GM21825 (cell line): Measurements from ENCODE around the gene SCAP.
A peak's percentile ranks its signal among the peaks of the same experiment; 100 is the strongest.
"Not testable (repeated sequence)": the region's sequence is repeated elsewhere in the genome, so short reads cannot be mapped to it uniquely, and the experiment has no call there.

ENCODE experiments used
- ATAC-seq: cut with Tn5 transposase; IDR thresholded peaks from one replicate; pipeline ENCODE4 v1.9.1; 2021; ENCODE audit warnings: mild to moderate bottlenecking, moderate library complexity; ENCODE audit not compliant: unreplicated experiment

SCAP gene

DNA sequence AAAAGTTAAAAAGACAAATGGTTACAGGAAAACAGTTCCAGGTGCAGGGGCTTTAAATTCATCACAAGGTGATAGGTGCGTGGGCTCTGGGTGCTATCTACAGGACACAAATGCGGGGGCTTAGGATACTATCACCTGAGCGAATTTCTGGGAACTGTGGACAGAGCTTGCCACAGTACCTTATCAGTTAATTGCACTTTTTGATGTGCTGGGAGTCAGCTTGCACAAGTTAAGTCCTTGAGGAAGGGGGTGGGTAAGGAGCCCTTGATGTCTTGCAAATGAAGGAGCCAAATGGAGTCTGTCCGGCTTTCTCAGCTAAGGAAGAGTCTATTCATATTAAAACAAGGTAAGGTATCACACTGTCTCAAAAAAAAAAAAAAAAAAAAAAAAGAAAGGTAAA lies 6.0 kb upstream of the SCAP start:
- not testable (repeated sequence) for ATAC-seq

DNA sequence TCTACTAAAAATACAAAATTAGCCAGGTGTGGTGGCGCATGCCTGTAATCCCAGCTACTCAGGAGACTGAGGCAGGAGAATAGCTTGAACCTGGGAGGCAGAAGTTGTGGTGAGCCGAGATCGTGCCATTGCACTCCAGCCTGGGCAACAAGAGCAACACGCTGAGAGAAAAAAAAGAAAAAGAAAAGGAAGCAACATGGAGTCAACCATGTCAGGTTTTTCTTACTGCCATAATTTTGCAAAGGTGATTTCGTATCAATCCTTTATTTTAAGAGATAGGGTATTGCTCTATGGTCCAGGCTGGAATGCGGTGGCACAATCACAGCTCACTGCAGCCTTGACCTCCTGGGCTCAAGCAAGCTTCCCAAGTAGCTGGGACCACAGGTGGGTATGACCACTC lies 4.5 kb upstream of the SCAP start:
- ATAC-seq, result not testable (repeated sequence)

DNA sequence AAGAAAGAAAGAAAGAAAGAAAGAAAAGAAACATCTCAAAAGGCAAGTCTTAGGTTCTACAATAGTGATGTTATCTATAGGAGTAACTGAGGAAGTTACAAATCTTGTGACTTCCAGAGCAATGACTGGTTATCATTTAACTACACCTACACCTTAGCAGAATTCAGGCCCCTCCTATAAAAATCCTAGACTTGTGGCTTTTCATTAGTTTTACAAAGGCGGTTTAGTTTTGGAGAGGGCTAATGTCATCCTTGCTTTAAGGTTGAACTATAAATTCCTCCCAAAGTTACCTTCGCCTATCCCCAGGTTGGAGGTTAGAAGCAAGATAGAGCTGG lies 4.1 kb upstream of the SCAP start:
- ATAC-seq, result no peak

DNA sequence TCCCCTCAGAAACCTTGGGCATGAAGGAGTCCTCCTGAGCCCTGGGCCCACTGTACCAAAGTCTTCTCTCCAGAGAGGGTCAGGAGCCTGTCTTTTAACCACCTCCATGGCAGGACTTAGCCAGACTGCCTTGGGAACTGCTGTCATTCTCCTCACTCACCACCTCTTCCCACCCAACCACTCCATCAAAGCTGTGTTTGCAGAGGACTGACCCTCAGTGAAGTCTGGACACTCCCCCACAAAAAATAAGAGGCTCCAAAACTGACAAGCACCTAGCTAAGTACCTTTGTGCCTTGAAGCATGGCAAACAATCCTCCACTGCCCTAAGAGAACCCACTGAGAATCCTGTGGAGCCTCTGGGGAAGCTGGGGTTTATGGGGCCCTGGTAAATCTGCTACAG lies 2.3 kb upstream of the SCAP start:
- no peak for ATAC-seq

DNA sequence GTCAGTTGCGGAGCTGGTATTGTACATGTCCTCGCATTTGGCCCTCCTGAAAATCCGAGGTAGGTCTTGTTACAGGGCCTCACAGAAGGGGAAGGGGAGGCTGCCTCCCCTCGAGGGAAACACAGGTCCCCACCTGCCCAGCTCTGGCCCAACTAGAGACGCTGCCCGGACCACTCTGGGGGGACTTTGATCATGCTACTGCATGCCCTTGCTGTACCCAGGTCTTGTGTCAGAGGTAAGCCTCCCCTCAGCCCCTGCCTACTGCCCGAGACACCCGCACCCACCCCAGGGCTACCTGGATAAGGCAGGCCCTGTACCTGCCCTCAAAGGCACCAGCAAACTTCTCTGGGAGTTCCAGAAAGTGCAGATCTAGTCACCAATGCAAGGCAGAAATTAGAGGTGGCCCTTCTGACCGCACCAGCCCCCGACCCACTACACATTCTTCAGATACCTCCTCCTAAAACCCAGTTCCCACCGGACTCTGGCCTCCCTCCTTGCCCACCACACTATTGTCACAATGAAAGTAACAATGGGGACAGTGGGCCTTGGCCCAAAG lies 981 bp upstream of the SCAP start:
- ATAC-seq, result no peak

DNA sequence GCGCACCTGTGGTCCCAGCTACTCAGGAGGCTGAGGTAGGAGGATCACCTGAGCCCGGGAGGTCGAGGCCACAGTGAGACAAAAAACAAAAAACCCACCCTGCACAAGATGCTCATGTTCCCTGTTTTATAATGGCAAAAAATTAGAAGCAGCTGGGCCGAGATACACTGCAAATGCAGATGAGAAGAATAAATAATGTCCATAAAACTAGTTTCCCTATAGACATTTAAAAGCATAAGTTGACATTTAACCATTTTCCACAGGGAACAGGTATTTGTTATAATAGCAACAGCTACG lies 537 bp upstream of the SCAP start:
- ATAC-seq, result no peak

DNA sequence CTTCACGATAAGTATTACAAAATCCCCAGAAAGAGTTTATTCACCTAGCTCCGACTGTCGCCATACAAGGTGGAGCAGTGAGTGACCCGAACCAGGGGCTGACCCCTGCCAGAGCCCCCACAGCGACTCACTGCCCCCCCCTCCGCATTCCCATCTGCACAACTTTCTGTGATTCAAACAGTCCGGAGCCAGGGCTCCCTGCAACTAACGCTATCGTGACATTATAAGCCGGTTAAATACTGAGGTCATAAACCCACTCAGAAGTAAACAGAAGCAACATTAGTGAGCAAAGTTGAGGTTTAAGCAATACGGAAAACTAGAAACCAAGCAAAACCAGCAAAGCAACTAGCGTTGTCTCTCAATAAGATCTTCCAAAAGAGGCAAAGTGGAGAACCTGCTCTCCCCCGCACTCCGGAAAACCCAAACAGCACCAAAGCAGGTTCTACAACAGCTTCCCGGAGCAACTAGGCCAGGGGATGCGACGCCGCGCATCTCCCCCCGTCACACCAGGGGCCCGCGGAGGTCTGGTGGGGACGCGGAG lies 642 bp downstream of the SCAP start:
- ATAC-seq, result peak; percentile 10

DNA sequence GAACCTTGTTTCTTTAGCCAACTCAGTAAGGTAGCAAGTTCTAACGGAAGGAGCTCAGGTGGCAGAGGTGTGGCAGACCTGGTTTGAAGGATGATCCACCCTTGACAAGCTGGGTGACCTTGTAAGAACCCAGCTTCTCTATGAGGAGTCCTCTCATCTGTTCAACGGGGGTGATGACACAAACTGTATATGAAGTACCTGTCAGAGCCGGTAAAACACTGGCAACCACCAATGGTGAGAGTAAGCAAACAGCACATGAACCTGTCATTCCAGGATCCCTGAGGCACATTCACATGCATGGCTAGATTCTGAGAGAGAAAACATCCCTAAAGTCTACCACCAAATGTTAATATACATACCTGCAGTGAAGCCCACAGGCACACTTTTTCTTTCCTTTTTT lies 2.4 kb downstream of the SCAP start:
- no peak for ATAC-seq

DNA sequence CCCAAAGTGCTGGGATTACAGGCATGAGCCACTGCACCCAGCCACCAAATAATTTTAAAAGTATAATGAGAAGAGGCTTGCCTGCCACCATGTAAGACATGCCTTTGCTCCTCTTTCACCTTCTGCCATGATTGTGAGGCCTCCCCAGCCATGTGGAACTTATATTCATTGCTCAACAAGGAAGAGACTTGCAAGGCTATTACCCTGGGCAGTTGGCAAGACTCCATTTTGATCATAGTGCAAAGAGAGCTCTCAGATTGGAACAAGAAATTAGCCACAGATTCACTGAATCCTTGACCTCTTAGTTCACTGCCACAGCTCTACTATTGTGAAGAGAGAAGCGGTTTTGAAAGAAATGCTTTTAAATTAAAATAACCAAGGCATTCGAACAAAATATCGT lies 6.1 kb downstream of the SCAP start:
- ATAC-seq, result no peak

DNA sequence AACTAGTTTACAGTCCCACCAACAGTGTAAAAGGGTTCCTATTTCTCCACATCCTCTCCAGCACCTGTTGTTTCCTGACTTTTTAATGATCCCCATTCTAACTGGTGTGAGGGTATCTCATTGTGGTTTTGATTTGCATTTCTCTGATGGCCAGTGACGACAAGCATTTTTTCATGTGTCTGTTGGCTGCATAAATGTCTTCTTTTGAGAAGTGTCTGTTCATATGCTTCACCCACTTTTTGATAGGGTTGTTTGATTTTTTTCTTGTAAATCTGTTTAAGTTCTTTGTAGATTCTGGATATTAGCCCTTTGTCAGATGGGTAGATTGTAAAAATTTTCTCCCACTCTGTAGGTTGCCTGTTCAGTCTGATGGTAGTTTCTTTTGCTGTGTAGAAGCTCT lies 7.4 kb downstream of the SCAP start:
- ATAC-seq, result not testable (repeated sequence)

DNA sequence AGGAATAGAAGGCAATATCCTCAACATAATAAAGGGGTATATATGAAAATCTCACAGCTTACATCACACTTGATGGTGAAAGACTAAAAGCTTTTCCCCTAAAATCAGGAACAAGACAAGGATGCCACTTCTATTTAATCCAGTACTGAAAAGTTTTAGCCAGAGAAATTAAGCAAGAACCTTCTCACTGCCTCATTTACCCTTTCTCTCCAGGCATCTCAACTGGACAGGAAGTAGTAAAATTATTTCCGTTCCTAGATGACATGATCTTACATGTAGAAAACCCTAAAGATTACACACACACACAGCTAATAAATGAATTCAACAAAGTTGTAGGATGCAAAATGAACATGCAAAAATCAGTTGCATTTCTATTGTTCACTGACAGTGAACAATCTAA lies 11.2 kb downstream of the SCAP start:
- no peak for ATAC-seq

DNA sequence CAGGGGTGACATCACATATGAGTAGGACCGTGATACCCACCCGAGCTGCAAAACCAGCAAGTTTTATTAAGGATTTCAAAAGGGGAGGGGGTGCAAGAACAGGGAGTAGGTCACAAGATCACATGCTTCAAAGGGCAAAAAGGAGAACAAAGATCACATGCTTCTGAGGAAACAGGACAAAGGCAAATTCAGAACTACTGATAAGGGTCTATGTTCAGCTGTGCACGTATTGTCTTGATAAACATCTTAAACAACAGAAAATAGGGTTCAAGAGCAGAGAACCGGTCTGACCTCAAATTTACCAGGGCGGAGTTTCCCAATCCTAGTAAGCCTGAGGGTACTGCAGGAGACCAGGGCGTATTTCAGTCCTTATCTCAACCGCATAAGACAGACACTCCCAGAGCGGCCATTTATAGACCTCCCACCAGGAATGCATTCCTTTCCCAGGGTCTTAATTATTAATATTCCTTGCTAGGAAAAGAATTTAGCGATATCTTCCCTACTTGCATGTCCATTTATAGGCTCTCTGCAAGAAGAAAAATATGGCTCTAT lies 16.1 kb downstream of the SCAP start:
- not testable (repeated sequence) for ATAC-seq

DNA sequence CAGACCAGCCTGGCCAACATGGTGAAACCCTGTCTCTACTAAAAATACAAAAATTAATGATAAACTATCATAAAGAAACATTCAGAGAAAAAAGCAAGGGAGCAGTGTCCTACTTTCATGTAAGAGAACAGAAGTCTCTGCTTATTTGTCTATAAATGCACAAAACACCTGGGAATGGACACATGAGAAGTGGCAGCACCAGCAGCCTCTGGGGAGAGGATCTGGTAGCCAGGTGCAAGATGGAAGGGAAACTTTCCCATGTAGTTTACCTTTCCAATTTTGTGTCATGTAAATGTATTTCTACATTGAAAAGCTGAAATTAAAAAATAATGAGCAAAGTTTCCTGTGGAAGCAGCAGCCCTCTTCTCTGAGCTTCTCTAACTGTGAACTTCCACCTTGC lies 18.8 kb downstream of the SCAP start:
- ATAC-seq, result no peak

DNA sequence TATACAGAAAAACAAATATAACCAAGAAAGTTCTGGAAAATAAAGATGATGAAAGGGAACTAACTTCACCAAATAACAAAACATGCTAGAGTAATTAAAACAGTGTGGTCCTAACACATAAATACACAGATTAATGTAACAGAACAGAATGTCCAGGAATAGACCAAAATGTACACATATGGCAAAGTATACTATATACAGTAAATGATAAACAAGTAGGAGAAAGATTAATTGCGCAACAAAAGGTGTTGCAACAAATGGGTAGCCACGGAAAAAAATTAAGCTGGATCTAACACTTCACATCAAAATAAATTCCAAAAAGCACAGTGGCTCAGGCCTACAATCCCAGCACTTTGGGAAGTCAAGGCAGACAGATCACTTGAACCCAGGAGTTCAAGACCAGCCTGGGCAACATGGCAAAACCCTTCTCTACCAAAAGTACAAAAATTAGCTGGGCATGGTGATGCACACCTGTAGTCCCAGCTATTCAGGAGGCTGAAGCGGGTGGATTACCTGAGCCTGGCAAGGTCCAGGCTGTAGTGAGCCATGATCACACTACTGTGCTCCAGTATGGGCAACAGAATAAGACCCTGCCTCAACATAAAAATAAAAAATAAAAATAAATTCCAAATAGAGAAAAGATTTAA lies 19.8 kb downstream of the SCAP start:
- no peak for ATAC-seq

DNA sequence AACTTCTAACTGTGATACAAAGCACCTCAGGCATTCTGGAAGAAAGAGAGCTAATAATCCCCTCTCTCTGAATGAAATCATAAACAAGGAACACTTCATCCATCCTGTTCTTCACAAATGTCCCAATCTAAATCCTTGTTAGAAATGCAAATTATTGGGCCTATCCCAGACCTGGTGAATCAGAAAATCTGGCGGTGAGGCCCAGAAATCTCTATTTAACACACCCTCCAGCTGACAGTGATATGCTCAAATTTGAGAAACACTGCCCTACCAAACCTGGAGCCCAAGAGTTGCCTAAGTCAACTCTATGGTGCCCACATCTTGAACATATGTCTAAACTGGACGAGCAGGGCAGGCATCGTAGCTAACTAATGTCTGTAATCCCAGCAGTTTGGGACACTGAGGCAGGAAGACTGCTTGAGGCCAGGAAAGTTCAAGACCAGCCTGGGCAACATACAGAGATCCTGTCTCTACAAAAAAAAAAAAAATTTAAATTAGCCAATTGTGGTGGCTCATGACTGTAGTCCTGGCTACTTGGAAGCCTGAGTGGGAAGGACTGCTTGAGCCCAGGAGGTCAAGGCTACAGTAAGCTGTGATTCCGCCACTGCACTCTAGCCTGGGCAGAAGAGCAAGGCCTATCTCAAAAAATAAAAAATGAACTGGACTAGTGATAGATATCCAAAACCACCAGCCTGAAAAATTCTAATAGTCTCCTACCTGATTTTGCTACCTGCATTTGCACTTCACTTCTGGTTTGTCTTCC lies 23.1 kb downstream of the SCAP start:
- no peak for ATAC-seq

DNA sequence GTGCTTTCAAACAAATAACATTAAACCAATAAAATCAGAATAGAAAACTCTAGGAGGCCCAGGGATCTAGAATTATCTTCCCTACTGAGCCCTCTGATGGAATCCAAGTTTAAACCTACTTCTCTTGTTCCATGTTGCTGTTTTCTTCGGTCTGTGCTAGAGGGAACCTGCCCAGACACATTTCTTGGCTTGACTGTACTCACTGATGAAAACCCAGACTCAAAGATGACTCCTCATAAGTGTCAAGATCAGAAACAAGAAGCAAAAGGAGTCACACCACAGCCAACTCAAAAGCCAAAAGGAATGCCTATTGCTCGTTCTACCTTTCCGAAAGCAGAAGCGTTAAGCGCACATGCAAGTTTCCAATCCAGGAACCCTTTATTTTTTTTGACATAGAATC lies 31.6 kb downstream of the SCAP start:
- no peak for ATAC-seq

DNA sequence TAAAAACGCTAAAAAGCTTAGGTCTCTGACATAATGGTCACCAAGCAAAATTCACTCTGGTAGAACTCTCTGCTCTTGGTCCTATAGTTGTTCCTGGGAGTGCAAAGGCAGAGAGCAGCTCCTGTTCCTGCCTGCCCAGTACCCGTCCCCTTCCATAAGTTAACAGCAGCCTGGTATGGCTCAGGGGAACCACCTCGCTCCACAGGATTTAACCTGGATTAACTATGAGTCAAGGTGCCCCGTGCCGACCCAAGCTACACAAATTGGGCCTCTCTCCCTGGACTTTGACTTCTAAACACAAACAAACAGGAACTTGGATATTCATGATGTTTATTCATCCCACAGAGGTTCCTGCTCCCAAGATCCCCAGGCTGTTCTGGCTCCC lies 32.1 kb downstream of the SCAP start:
- no peak for ATAC-seq

DNA sequence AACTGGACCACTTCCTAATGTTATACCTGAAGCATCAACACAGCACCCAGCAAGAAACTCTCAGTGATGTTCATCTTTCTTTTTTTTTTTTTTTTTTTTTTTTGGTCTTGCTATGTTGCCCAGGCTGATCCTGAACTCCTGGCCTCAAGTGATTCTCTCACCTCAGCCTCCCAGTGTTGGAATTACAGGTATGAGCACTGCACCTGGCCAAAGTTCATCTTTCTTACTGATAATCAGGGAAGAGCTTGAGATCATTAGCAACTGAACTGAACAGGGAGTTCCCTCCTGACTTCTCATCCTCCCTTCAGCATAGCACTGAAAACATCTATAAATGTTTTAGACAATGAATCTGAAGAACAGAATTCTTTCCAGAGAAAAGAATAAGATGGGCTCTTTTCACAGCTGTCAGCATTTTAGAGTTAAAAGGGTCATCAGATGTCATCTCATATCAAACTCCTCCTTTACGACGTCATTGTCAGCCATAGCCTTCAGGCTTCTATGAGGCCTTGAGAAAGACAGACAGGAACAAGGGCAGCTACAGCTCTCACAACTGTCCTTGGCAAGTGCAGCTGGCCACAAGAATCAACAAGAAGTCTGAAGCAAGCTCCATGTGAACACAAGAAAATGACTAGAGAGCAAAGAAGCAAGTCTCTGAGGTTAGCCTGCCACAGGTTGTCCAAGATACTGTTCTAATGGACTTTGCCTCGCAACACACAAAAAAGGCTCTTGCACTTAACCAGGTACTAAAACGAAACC lies 33.8 kb downstream of the SCAP start:
- ATAC-seq, result no peak

DNA sequence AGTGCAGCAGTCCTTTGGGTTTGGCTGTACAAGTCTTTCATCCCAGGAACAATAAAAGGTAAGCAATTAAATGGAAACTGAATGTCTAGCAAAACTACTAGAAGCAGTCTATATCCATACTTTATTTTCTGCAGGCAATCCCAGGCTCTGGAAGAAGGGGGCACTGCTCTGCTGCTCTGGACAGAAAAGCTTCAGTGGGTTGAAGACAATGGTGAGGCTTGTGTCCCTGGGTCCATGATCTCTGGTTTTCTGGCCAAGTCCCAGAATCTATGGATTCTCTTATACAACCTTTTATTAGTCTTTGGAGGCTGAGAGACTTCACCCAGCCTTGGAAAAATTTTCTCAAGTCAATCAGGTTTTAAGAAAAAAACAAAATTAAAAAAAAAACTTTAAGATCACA lies 35.6 kb downstream of the SCAP start:
- ATAC-seq, result no peak

DNA sequence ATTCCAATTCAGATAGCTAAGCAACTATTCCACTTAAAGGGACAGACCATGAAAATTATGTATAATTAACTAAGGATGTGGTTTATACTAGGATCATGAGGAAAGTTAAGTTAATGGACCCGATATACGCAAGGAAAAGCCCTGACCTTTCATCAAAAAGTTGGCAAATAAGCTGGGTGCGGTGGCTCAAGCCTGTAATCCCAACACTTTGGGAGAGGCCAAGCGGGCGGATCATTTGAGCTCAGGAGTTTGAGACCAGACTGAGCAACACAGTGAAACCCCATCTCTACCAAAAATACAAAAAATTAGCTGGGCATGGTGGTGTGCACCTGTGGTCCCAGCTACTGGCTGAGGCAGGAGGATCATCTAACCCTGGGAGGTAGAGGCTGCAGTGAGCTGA lies 39.6 kb downstream of the SCAP start:
- ATAC-seq, result no peak

DNA sequence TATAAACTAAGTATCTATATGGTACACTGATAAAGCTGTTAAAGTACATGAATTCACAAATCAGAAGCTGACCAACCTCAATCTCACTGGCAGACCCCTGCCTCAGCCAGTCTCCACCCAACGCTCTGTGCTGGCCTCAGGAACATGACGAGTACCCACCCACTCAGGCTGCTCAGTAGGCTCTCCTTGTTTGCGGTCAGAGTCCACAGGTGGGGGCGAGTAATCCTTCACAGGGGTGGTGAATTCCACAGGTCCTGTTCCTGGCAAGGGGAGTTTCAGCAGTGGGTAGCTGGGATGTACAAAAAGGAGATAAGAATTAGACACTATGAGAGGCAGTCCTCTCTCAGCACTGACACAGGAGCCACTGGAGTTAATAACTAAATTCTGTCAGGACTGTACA lies 40.9 kb downstream of the SCAP start:
- ATAC-seq, result no peak

DNA sequence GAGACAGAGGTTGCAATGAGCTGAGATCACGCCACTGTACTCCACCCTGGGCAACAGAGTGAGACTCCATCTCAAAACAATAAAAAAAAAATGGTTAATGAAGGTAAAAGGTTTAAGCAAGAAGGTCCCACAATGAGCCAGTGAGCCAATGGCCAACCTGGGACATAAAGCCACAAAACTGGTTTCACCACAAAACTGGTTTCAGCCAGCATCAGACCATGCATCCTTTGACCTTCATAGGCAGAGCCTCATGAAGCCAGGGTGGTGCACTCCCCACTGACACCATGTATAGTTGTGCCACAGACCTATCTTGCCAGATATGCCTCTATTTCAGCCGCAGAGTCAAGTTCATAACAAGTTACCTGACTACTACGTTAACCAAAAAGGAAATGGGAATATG lies 41.9 kb downstream of the SCAP start:
- no peak for ATAC-seq
